ENCODE results near the gene CST3.
A peak's percentile ranks its signal among the peaks of the same experiment; 100 is the strongest.
"Not testable (repeated sequence)": the region's sequence is repeated elsewhere in the genome, so short reads cannot be mapped to it uniquely, and the experiment has no call there.

Gene CST3

GRCh38 chr20:23668477-23668951 is 30.8 kb upstream of the CST3 start:
- no peak overlapping the region for H3K4me3 ChIP-seq (ENCODE audit: low read depth, low read length)
- TF ChIP-seq, protein P1, sequence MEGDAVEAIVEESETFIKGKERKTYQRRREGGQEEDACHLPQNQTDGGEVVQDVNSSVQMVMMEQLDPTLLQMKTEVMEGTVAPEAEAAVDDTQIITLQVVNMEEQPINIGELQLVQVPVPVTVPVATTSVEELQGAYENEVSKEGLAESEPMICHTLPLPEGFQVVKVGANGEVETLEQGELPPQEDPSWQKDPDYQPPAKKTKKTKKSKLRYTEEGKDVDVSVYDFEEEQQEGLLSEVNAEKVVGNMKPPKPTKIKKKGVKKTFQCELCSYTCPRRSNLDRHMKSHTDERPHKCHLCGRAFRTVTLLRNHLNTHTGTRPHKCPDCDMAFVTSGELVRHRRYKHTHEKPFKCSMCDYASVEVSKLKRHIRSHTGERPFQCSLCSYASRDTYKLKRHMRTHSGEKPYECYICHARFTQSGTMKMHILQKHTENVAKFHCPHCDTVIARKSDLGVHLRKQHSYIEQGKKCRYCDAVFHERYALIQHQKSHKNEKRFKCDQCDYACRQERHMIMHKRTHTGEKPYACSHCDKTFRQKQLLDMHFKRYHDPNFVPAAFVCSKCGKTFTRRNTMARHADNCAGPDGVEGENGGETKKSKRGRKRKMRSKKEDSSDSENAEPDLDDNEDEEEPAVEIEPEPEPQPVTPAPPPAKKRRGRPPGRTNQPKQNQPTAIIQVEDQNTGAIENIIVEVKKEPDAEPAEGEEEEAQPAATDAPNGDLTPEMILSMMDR (IDR thresholded peaks at IDR 0.05; ENCODE audit: borderline replicate concordance, insufficient read depth, low read depth, low read length) = peak; percentile 75

GRCh38 chr20:23667666-23668065 is 29.9 kb upstream of the CST3 start:
- TF ChIP-seq, protein P1 (IDR thresholded peaks at IDR 0.05; ENCODE audit: borderline replicate concordance, insufficient read depth, low read depth, low read length) = no peak
- no peak overlapping the region for H3K4me3 ChIP-seq (ENCODE audit: low read depth, low read length)

GRCh38 chr20:23666698-23667097 is 28.9 kb upstream of the CST3 start:
- TF ChIP-seq, protein P1 (IDR thresholded peaks at IDR 0.05; ENCODE audit: borderline replicate concordance, insufficient read depth, low read depth, low read length) = no peak
- H3K4me3 ChIP-seq (ENCODE audit: low read depth, low read length) = no peak overlapping the region

DNA sequence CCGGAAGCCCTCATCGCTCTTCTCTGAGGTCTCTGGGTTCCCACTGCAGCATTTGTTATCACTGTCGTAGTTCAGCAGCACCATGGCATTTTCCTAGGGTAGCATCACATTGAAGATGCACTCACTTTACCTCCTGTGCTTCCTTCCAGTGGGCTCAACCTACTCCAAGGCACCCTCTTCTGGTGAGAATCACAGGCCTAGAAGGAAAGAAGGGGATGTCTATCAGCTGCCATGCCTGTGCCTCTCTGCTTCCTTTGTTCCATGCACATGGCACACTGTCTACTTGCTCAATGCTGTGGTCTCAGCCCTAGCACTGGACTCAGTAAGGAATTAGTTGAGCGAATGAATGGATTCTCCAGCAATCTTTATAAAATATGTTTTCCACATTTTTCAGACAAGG is 28.4 kb upstream of the CST3 start:
- no peak overlapping the region for H3K4me3 ChIP-seq (ENCODE audit: low read depth, low read length)
- TF ChIP-seq, protein P1 (IDR thresholded peaks at IDR 0.05; ENCODE audit: borderline replicate concordance, insufficient read depth, low read depth, low read length) = no peak

DNA sequence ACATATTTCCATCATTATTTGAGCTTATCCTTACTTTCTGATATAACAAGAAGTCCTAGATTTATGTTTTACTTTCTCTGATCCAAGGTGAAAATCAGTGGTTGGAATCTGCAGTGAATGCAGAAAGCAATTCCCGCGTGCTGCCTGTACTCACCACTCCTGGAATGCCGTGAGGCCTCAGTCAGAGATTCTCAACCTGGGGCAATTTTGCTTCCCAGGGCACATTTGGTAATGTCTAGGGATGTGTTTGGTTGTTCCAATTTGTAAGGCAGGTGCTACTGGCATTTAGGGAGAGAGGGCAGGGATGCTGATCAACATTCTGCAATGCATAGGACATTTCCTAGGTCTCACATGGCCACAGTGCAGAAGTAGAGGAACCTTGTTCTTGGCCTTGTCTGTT is 27.2 kb upstream of the CST3 start:
- no peak overlapping the region for H3K4me3 ChIP-seq (ENCODE audit: low read depth, low read length)
- TF ChIP-seq, protein P1 (IDR thresholded peaks at IDR 0.05; ENCODE audit: borderline replicate concordance, insufficient read depth, low read depth, low read length) = no peak

DNA sequence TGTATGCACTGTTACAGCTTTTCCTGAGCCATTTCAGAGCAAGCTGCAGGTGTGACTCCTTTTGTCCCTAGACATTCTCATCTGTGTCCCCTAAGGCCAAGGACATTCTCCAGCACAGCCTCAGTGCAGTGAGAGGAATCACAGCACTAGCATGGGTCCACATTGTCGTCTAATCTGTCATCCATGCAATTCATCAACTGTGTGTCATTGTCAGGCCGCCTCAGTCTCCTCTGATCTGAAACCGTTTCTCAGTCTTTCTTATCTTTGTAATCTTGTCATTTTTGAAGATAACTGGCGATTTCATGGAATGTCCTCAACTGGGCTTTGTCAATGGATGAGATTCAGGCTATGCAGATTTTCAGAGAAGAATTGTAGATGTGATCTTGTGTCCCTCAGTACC is 26.3 kb upstream of the CST3 start:
- not testable (repeated sequence) for H3K4me3 ChIP-seq (ENCODE audit: low read depth, low read length)

- TF ChIP-seq, protein P1 (IDR thresholded peaks at IDR 0.05; ENCODE audit: borderline replicate concordance, insufficient read depth, low read depth, low read length) = no peak
Observed at GRCh38 chr20:23663180-23663579, 25.4 kb upstream of the CST3 start.

More at GRCh38 chr20:23663180-23663579, 25.4 kb upstream of the CST3 start:
- H3K4me3 ChIP-seq (ENCODE audit: low read depth, low read length) = no peak overlapping the region

Measured in GM12875 (cell line).